Activated CD8-positive, alpha-beta T cell treated with anti-CD3 and anti-CD28 coated beads for 36 hours (primary cell): ENCODE measurements around the gene NCAM1. TPM values are rescaled to one million over a fixed set of nuclear protein-coding genes. Genes with fewer than 3 reads are reported as not detected.
"Not testable (repeated sequence)": the region's sequence is repeated elsewhere in the genome, so short reads cannot be mapped to it uniquely, and the experiment has no call there.

Experiments used
- ATAC-seq: fragments of 200-7000 bp; cut with Tn5 transposase; one replicate; pipeline ENCODE4 v1.10.0; 2021; ENCODE audit warnings: mild to moderate bottlenecking, moderate library complexity
- CTCF ChIA-PET: fragments of 350-600 bp; sonication (Branson Sonifier 250); formaldehyde crosslinking; loops from one replicate; lab custom pipeline; 2021; ENCODE audit warnings: antibody characterized with exemption; lab: Charles Lee
- POLR2A ChIA-PET: fragments of 350-600 bp; sonication (Branson Sonifier 250); formaldehyde crosslinking; loops from one replicate; lab custom pipeline; 2021; ENCODE audit warnings: antibody characterized with exemption; lab: Charles Lee
- DNase-seq: peaks from one replicate; pipeline ENCODE4 v3.0.0-alpha.2; 2020
- H3K27ac Mint-ChIP-seq: one replicate; pipeline ENCODE4 v1.8.0; 2021; ENCODE audit warnings: mild to moderate bottlenecking, mixed read lengths
- H3K27me3 Mint-ChIP-seq: one replicate; pipeline ENCODE4 v1.8.0; 2021; ENCODE audit warnings: mixed read lengths
- H3K36me3 Mint-ChIP-seq: one replicate; pipeline ENCODE4 v1.8.0; 2021; ENCODE audit warnings: low read depth, mixed read lengths
- H3K4me1 Mint-ChIP-seq: one replicate; pipeline ENCODE4 v1.8.0; 2021; ENCODE audit warnings: low read depth, mixed read lengths
- H3K4me3 Mint-ChIP-seq: one replicate; pipeline ENCODE4 v1.8.0; 2021; ENCODE audit warnings: mild to moderate bottlenecking, moderate library complexity, mixed read lengths
- H3K9me3 Mint-ChIP-seq: one replicate; pipeline ENCODE4 v1.8.0; 2021; ENCODE audit warnings: mixed read lengths
- intact Hi-C: fragments of 100-400 bp; cut with micrococcal nuclease; formaldehyde crosslinking; loops from one replicate; pipeline ENCODE4 v1.10.0; 2022
- total RNA-seq, 2 experiments: library from RNA; stranded (reverse); gene quantifications; one replicate each; pipeline ENCODE4 v1.2.3, GENCODE V29; 2021
- TF ChIP-seq, protein P1 (sequence below): fragments of 200-600 bp; IDR thresholded peaks from one replicate; pipeline ENCODE4 v1.8.0; 2022; ENCODE audit warnings: antibody characterized with exemption, mild to moderate bottlenecking

Gene NCAM1
- total RNA-seq, 2 experiments from 2014 or later: 0.47 to 0.56 TPM

DNA sequence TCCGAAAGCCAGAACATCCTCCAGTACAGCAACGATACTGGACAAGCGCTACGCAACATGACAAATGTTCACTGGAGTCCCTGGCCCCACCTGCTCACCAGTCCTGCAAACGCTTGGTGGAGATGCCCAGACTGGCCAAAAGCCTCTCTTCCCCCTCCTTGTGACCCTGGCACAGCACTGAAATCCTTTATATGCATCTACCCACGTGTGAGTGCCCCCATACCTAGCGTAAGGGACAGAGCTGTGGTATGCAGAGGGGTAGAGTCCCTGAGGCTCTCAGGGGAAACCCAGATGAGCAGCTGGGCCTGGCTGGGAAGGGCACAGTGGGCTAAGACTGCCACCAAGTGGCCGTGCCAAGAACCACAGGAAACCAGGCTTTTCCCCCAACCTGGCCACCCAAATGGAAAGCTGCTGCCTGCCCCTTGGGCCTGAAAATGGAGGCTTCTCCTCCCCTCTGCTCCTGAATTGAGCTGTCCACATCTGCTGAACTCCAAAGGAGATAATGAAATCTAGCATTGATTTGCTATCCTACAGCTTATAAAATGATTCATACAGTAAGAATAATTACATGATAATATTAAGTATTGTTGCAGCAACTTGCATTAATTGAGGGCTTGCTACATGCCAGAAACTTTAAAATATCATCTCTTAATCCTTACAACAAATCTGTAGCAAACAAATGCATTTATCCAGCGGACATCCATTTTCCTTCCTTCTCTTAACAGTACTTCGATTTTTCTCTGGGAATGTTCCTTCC, 328.4 kb downstream of the NCAM1 start:
- Mint-ChIP-seq H3K9me3 (no peaks in the 10 kb centered on the region), H3K36me3 (no peaks in the 10 kb centered on the region), H3K27ac (no peak overlapping the region), H3K27me3 (peaks cover 9% of the 10 kb centered on the region), H3K4me3 (no peak overlapping the region), H3K4me1 (no peaks in the 10 kb centered on the region)
- ChIA-PET CTCF (interaction anchor here (0.6 to 5.6 kb wide), 36 partner anchors 10 to 1072 kb away, joined by 3 to 82 read pairs (median 4); partner anchors contain the start of gene TTC12), POLR2A (no interaction called here)
- TF ChIP-seq, protein P1, sequence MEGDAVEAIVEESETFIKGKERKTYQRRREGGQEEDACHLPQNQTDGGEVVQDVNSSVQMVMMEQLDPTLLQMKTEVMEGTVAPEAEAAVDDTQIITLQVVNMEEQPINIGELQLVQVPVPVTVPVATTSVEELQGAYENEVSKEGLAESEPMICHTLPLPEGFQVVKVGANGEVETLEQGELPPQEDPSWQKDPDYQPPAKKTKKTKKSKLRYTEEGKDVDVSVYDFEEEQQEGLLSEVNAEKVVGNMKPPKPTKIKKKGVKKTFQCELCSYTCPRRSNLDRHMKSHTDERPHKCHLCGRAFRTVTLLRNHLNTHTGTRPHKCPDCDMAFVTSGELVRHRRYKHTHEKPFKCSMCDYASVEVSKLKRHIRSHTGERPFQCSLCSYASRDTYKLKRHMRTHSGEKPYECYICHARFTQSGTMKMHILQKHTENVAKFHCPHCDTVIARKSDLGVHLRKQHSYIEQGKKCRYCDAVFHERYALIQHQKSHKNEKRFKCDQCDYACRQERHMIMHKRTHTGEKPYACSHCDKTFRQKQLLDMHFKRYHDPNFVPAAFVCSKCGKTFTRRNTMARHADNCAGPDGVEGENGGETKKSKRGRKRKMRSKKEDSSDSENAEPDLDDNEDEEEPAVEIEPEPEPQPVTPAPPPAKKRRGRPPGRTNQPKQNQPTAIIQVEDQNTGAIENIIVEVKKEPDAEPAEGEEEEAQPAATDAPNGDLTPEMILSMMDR: peak; percentile 88
- ATAC-seq (peak; percentile 98), DNase-seq (peak; percentile 73)
- intact Hi-C loops: loop anchor here (2.0 to 10.0 kb wide), 3 partner anchors 155 to 995 kb away; no protein-coding TSS in a partner anchor

DNA sequence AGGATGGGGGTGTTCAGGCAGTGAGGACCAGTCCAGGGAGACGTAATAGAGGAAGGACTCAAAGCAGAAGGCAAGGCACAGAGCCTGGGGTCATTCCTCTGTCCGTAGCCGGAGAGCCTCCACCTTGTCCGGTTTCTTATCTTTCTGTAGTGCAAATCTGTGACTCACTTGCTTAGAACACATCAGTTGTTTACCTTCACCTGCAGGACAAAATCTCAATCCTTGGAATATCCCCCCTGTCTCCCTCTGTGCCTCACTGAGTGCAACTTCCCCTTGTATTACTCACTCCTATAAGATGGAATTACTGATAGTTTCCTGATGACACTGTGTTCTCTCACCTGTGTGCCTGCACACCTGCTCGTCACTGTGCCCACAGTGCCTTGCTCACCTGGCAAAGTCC, 332.7 kb downstream of the NCAM1 start:
- Mint-ChIP-seq H3K27me3 (peaks cover 18% of the 10 kb centered on the region), H3K36me3 (no peaks in the 10 kb centered on the region), H3K4me1 (no peaks in the 10 kb centered on the region), H3K4me3 (no peak overlapping the region), H3K9me3 (no peaks in the 10 kb centered on the region), H3K27ac (no peak overlapping the region)
- DNase-seq (no peak), ATAC-seq (no peak)
- CTCF ChIA-PET: interaction anchor here (5.6 kb wide), 1 partner anchor 708 kb away, joined by 82 read pairs; no protein-coding TSS in a partner anchor
- intact Hi-C loops: loop anchor here (10.0 kb wide), 1 partner anchor 999 kb away; no protein-coding TSS in a partner anchor
- TF ChIP-seq, protein P1: no peak
- POLR2A ChIA-PET: interaction anchor here (0.5 to 0.8 kb wide), 2 partner anchors 210 to 1040 kb away, joined by 3 to 4 read pairs; no protein-coding TSS in a partner anchor

DNA sequence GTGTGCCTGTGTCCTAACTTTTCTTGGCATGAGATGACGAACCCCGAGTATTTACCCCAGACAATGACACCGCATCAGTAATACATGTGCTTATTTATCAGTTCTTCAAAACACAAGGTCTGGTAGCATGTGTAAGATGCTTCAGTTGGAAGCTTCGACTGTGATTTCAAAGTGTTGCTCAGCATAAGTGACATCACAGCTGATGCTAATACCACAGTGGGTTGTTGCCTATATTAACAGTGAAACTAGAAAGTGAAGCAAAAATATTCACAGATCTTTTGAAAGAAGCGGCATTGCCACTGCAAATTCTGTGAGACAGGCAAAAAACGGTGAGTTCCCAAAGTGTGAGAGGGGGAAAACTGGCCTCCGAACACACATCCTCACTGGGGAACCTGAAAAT, 334.8 kb downstream of the NCAM1 start:
- ATAC-seq (no peak), DNase-seq (no peak)
- ChIA-PET POLR2A (no interaction called here), CTCF (interaction anchor here (1.4 to 1.5 kb wide), 2 partner anchors 9 to 708 kb away, joined by 5 read pairs; no protein-coding TSS in a partner anchor)
- TF ChIP-seq, protein P1: no peak
- Mint-ChIP-seq H3K27ac (no peak overlapping the region), H3K36me3 (no peaks in the 10 kb centered on the region), H3K4me3 (no peak overlapping the region), H3K9me3 (no peaks in the 10 kb centered on the region), H3K27me3 (peaks cover 27% of the 10 kb centered on the region), H3K4me1 (no peaks in the 10 kb centered on the region)
- intact Hi-C loops: loop anchor here (10.0 kb wide), 1 partner anchor 1001 kb away; no protein-coding TSS in a partner anchor

GRCh38 chr11:113296447-113297205, 335.4 kb downstream of the NCAM1 start:
- no peak for ATAC-seq
- no peaks in the 10 kb centered on the region for H3K36me3 Mint-ChIP-seq
- TF ChIP-seq, protein P1: no peak
- ChIA-PET POLR2A (no interaction called here), CTCF (interaction anchor here (1.4 to 1.5 kb wide), 2 partner anchors 9 to 708 kb away, joined by 5 read pairs; no protein-coding TSS in a partner anchor)
- no peak overlapping the region for H3K27ac Mint-ChIP-seq
- H3K4me3 Mint-ChIP-seq: no peak overlapping the region
- intact Hi-C loops: loop anchor here (10.0 kb wide), 1 partner anchor 1002 kb away; no protein-coding TSS in a partner anchor
- H3K4me1 Mint-ChIP-seq: no peaks in the 10 kb centered on the region
- DNase-seq: no peak
- no peaks in the 10 kb centered on the region for H3K9me3 Mint-ChIP-seq
- H3K27me3 Mint-ChIP-seq: peaks cover 27% of the 10 kb centered on the region

- H3K4me3 Mint-ChIP-seq, DNase-seq, ATAC-seq, H3K36me3 Mint-ChIP-seq, H3K9me3 Mint-ChIP-seq, H3K4me1 Mint-ChIP-seq, POLR2A ChIA-PET, H3K27ac Mint-ChIP-seq: not testable (repeated sequence)
- intact Hi-C loops: loop anchor here (10.0 kb wide), 1 partner anchor 1004 kb away; no protein-coding TSS in a partner anchor
- CTCF ChIA-PET: interaction anchor here (1.4 to 2.4 kb wide), 2 partner anchors 9 to 711 kb away, joined by 4 to 15 read pairs; no protein-coding TSS in a partner anchor
- peaks cover 30% of the 10 kb centered on the region for H3K27me3 Mint-ChIP-seq
Measured at GRCh38 chr11:113298496-113298895, 337.3 kb downstream of the NCAM1 start.
